Fibroblast of mammary gland (primary cell): Measurements from ENCODE around the gene DIDO1.

ENCODE experiments used
- DNase-seq: peaks from one replicate; pipeline ENCODE4 v3.0.0-alpha.2; 2010; ENCODE audit warnings: low read depth
- H3K4me3 ChIP-seq: 2 replicates; pipeline ENCODE4 v1.5.1; 2011; ENCODE audit warnings: low read depth, mild to moderate bottlenecking, low read length, moderate library complexity; ENCODE audit not compliant: control insufficient read depth
- TF ChIP-seq, protein P1 (sequence below): conservative IDR thresholded peaks from 2 replicates; pipeline ENCODE4 v1.5.1; 2011; ENCODE audit warnings: low read depth, low read length, inconsistent platforms; ENCODE audit not compliant: control insufficient read depth, insufficient read depth

DIDO1 gene

DNA sequence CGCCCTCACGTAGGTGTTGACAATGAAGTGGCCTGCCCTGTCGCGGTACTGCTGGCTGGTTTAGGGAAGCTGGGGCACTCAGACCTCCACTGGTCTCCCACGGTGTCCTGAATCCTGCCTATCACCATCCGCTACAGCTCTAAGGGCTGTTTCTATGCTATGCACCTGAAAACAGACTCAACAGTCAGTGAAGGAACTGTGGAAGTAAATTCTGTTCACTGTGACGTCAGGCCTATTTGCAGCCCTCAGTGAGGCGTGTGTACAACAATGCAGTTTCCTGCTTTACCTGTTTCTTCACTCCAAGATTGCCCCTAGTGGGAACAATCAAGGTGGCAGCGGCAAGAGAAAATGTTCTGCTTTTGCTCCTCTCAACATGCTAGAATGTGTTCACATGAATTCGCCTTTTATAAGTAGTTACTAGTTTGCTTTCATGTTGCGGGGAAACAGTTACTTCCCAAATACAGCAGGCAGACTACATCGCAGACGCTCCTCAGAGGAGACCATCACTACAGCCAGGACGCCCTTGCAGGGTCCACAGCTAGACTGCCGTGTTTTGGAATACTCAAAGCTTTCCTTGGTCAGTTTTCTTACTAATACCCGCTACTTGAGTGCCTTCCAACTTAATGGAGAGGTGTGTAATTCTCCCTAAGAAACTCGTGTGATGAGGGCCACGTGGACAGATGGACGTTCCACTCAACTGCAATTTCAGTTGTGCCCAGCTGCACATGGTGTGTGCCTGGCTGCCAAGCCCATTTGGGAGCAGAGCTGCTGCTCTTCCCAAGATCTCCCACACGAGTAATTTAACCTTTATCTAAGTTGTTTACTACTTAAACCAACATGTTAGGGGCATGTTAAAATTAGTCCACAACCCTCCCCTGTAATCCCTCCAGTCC, 25.4 kb downstream of the DIDO1 start:
- H3K4me3 ChIP-seq = no peak overlapping the region
- DNase-seq = no peak
- TF ChIP-seq, protein P1, sequence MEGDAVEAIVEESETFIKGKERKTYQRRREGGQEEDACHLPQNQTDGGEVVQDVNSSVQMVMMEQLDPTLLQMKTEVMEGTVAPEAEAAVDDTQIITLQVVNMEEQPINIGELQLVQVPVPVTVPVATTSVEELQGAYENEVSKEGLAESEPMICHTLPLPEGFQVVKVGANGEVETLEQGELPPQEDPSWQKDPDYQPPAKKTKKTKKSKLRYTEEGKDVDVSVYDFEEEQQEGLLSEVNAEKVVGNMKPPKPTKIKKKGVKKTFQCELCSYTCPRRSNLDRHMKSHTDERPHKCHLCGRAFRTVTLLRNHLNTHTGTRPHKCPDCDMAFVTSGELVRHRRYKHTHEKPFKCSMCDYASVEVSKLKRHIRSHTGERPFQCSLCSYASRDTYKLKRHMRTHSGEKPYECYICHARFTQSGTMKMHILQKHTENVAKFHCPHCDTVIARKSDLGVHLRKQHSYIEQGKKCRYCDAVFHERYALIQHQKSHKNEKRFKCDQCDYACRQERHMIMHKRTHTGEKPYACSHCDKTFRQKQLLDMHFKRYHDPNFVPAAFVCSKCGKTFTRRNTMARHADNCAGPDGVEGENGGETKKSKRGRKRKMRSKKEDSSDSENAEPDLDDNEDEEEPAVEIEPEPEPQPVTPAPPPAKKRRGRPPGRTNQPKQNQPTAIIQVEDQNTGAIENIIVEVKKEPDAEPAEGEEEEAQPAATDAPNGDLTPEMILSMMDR = no peak

DNA sequence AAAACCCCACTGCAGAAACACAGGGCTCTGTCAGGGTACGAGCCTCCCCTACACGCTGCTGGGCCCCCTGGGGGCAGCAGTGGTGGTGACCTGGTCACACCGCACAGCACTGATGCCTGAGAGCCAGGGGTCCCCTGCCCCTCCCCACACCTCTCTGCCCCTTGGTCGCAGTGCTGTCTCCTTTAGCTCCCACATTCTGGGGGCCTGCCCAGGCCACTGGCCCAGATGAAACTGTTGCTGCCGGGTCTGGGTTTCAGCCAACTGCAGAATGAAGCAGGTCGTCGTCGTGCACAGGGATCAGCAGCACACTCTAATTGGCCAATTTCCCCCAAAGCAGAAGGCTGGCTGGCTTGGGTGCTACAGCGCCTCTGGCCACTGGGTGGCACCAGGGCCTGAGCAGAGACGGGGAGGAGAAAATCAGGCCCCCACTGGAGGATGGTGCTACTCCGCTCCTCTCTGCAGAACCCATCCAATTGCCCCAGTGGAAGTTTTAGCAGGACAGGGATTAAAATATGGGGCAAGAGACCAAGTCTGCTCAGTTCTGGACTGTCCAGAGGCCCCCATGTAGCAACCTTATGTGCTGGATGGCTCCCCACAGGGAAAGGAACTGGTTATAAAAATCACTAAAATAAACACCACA, 26.1 kb downstream of the DIDO1 start:
- TF ChIP-seq, protein P1 = peak; percentile 87
- DNase-seq = peak; percentile 71
- no peak overlapping the region for H3K4me3 ChIP-seq

DNA sequence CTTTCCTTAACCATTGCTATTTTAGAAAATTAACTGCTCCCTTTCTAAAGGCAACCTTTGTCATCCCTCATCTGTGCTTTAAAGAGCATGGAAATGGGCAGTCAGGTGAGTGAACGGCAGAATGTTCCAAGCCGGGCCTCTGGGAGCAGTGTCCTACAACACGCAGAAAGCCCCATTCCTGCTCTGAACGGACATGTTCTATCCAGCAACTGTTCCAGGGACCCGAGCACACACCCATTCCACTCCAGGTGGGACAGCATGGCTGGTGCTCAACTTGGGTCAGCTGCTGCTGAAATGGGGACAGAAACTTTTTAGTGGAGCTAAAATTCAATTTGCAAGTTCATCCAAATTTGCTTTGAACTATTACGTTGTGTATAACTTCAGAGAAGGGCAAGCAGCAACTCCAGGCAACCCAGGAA, 26.7 kb downstream of the DIDO1 start:
- TF ChIP-seq, protein P1 = no peak
- no peak overlapping the region for H3K4me3 ChIP-seq
- no peak for DNase-seq

DNA sequence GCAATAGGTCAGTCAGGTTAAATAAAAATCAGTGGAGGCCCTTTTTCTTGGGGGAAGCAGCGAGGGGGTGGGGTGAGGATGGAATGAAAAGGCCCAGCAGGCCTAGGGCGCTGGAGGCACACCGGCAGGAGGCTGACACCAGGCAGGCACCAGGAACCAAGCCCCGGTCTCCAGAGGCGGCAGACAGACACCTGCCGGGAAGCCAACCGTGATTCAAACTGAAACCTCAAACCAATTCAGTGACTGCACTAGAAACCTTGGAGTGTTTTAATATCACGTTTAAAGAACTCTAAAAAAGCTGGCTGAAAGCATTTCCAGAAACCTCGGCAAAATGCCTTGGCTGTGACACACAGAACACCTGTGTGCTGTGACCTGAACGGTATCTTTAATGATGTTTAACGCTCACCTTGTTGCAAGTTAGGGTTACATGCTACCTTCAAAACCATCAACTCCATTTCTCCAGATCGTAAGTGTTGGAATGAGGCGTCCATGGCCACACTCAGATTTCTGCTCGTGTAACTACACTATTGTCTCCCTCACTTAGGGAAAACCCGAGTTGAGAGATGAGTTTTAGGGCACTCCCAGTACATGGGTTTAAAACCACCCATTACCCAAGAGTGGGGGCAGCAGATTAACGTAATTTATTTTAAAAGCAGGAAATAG, 27.2 kb downstream of the DIDO1 start:
- no peak for DNase-seq
- TF ChIP-seq, protein P1 = no peak
- no peak overlapping the region for H3K4me3 ChIP-seq

DNA sequence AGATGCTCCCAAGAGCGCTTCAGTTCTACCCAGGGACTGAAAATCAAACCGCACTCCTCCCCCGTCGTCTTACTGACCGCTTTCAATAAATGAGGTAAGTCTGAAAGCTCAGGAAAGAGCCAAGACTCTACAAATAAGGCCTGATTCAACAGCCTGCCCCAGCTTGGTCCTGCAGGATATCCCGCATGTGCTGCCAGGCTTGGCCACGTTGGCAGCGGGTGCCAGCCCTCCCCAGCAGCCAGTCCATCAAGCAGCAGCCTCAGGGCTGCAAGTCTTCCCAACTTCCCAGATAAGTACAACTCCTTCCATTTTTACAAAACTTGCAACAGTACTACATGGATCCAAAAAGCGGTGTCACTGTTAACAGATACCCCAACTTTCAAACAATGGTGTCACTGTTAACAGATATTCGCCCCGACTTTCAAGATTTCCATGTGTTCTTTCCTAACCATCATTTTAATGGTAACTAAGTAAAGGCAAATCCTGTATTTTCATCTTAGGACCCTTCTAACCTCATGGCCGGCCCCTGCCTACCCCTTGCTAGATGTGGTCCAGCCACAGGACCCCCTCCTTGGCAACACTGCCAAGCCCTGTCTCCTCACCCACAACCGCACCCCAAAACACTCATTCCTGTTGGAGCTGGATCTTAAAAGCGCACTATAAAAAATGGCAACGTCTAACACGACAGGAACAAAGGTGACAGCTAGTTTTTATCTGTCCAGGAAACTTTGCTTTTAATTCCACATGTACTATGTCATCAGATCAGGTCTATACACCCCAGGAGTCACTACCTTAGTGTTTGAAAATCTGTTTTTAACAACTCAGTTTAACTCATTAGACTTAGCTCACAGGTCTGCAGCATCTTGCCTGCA, 28.0 kb downstream of the DIDO1 start:
- TF ChIP-seq, protein P1 = no peak
- no peak overlapping the region for H3K4me3 ChIP-seq
- no peak for DNase-seq

DNA sequence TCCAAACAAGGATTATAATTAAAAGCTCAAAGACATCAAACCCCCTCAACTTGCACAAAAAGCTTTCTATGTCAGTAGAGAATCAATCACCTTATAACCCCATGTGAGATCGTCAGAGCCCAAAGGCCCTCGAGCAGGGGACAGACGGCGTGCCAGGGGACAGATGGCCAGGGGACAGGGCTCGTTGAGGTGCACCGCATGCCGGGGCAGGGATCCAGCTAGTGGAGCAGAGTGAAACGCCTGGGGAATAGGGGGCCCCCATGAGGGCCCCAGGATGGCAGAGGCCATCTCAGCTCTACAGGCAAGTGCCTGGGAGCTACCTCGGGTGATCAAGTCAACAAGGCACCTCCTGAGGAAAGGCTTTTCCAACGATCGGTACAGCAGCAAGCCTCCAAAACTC, 28.6 kb downstream of the DIDO1 start:
- TF ChIP-seq, protein P1 = no peak
- no peak for DNase-seq
- H3K4me3 ChIP-seq = no peak overlapping the region
